H1 (cell line): Measurements from ENCODE around the gene CYP2C19. TPM values are rescaled to one million over a fixed set of nuclear protein-coding genes. Genes with fewer than 3 reads are reported as not detected.

Source experiments
- CTCF ChIA-PET: fragments of 300-600 bp; sonication (Branson Sonifier 250); formaldehyde crosslinking; loops from one replicate; lab custom pipeline; 2021; ENCODE audit not compliant: partially characterized antibody; lab: Charles Lee
- POLR2A ChIA-PET: fragments of 300-600 bp; sonication (Branson Sonifier 250); formaldehyde crosslinking; loops from one replicate; lab custom pipeline; 2021; ENCODE audit warnings: inconsistent platforms; ENCODE audit not compliant: partially characterized antibody; lab: Charles Lee
- DNase-seq, 2 experiments: peaks; one replicate each; pipeline versions ENCODE4 v3.0.0 to v3.0.0-alpha.2; 2010 to 2022; ENCODE audit warnings: low spot score in 2 of 2, low read depth in 1 of 2, mixed read lengths in 1 of 2
- FAIRE-seq: peaks from 2 replicates; lab custom pipeline; 2011; peaks lifted over from hg19 to GRCh38; lab: Jason Lieb, UNC
- H2AFZ ChIP-seq: 2 replicates; pipeline ENCODE4 v1.8.1; 2012; ENCODE audit warnings: low read length, inconsistent platforms
- H2AK5ac ChIP-seq: 2 replicates; pipeline ENCODE4 v1.6.1; 2013; ENCODE audit warnings: low read depth, low read length
- H2BK120ac ChIP-seq: replicated peaks from 2 replicates; pipeline ENCODE3; 2013; ENCODE audit warnings: low read depth, low read length, inconsistent platforms
- H2BK12ac ChIP-seq: 2 replicates; pipeline ENCODE4 v1.6.1; 2013; ENCODE audit warnings: low read depth, low read length
- H2BK15ac ChIP-seq: 2 replicates; pipeline ENCODE4 v1.6.1; 2013; ENCODE audit warnings: low read length
- H2BK20ac ChIP-seq: 2 replicates; pipeline ENCODE4 v1.6.1; 2013; ENCODE audit warnings: low read length
- H2BK5ac ChIP-seq: 2 replicates; pipeline ENCODE4 v1.6.1; 2013; ENCODE audit warnings: low read depth, low read length
- H3K14ac ChIP-seq: 2 replicates; pipeline ENCODE4 v1.6.1; 2013; ENCODE audit warnings: inconsistent platforms; ENCODE audit not compliant: insufficient read length
- H3K18ac ChIP-seq: 2 replicates; pipeline ENCODE4 v1.6.1; 2013; ENCODE audit warnings: low read length; ENCODE audit errors: extremely low read depth
- H3K23ac ChIP-seq: 2 replicates; pipeline ENCODE4 v1.6.1; 2013; ENCODE audit warnings: inconsistent platforms; ENCODE audit not compliant: insufficient read length
- H3K23me2 ChIP-seq: 2 replicates; pipeline ENCODE4 v1.6.1; 2013; ENCODE audit warnings: low read depth, low read length
- H3K27ac ChIP-seq: 2 replicates; pipeline ENCODE4 v1.6.1; 2011; ENCODE audit warnings: low read depth, low read length, inconsistent platforms
- H3K27me3 ChIP-seq, 4 experiments: replicated peaks in 1 of 4; 1 replicate in 1 of 4; 2 replicates in 3 of 4; pipeline versions ENCODE4 v1.6.1 to v1.8.1; 2011 to 2013; ENCODE audit warnings: low read length in 3 of 4, mild to moderate bottlenecking in 3 of 4, inconsistent platforms in 2 of 4, mixed read lengths in 2 of 4, moderate library complexity in 1 of 4; ENCODE audit not compliant: control insufficient read depth in 3 of 4, insufficient read depth in 3 of 4; ENCODE audit errors: extremely low read depth in 1 of 4
- H3K36me3 ChIP-seq, 4 experiments: 2 replicates each; pipeline versions ENCODE4 v1.6.1 to v1.8.1; 2011 to 2013; ENCODE audit warnings: mild to moderate bottlenecking in 4 of 4, low read length in 3 of 4, moderate library complexity in 2 of 4, control low read depth in 1 of 4, inconsistent platforms in 1 of 4; ENCODE audit not compliant: insufficient read depth in 4 of 4, control insufficient read depth in 2 of 4
- H3K4ac ChIP-seq: replicated peaks from 2 replicates; pipeline ENCODE3; 2013; ENCODE audit warnings: low read length, low read depth, mixed read lengths, inconsistent platforms; ENCODE audit not compliant: insufficient read length
- H3K4me1 ChIP-seq, 4 experiments: replicated peaks in 1 of 4; 1 replicate in 1 of 4; 2 replicates in 3 of 4; pipeline versions ENCODE4 v1.6.1 to v1.8.1; 2011 to 2013; ENCODE audit warnings: low read length in 3 of 4, inconsistent platforms in 2 of 4, mixed read lengths in 1 of 4; ENCODE audit not compliant: insufficient read depth in 4 of 4, control insufficient read depth in 3 of 4
- H3K4me2 ChIP-seq, 2 experiments: 2 replicates each; pipeline versions ENCODE4 v1.6.1 to v1.8.1; 2011 to 2013; ENCODE audit warnings: low read depth in 2 of 2, low read length in 2 of 2, control low read depth in 1 of 2, inconsistent platforms in 1 of 2, mild to moderate bottlenecking in 1 of 2; ENCODE audit not compliant: insufficient read depth in 1 of 2
- H3K4me3 ChIP-seq, 4 experiments: fragments of 200-600, 300-600 bp in 1 of 4; sonication (generic), shearing (Covaris generic), sonication (Bioruptor Twin) in 1 of 4; 2 replicates each; pipeline versions ENCODE4 v1.5.1 to v1.8.1; 2011 to 2016; ENCODE audit warnings: low read length in 4 of 4, low read depth in 3 of 4, control low read depth in 2 of 4, inconsistent platforms in 2 of 4, mild to moderate bottlenecking in 2 of 4, mixed read lengths in 1 of 4, moderate library complexity in 1 of 4; ENCODE audit not compliant: insufficient read depth in 2 of 4; ENCODE audit errors: extremely low read depth in 1 of 4
- H3K56ac ChIP-seq: replicated peaks from 2 replicates; pipeline ENCODE3; 2013; ENCODE audit warnings: low read depth, mild to moderate bottlenecking, mixed read lengths, low read length, inconsistent platforms; ENCODE audit not compliant: insufficient read length
- H3K79me1 ChIP-seq: 2 replicates; pipeline ENCODE4 v1.6.1; 2013; ENCODE audit warnings: low read depth, low read length, control low read depth
- H3K79me2 ChIP-seq, 2 experiments: 2 replicates each; pipeline versions ENCODE4 v1.6.1 to v1.8.1; 2012 to 2013; ENCODE audit warnings: low read length in 2 of 2, mild to moderate bottlenecking in 2 of 2, inconsistent platforms in 1 of 2; ENCODE audit not compliant: insufficient read depth in 2 of 2, control insufficient read depth in 1 of 2
- H3K9ac ChIP-seq, 4 experiments: replicated peaks in 1 of 4; 1 replicate in 1 of 4; 2 replicates in 3 of 4; pipeline versions ENCODE4 v1.6.1 to v1.8.1; 2011 to 2013; ENCODE audit warnings: low read depth in 3 of 4, low read length in 3 of 4, control low read depth in 2 of 4, mild to moderate bottlenecking in 2 of 4, moderate library complexity in 2 of 4, inconsistent platforms in 1 of 4; ENCODE audit errors: extremely low read depth in 1 of 4
- H3K9me3 ChIP-seq, 2 experiments: 2 replicates each; pipeline versions ENCODE4 v1.6.1 to v1.8.1; 2012 to 2013; ENCODE audit warnings: mild to moderate bottlenecking in 2 of 2, moderate library complexity in 2 of 2, control low read depth in 1 of 2, inconsistent platforms in 1 of 2, low read depth in 1 of 2, low read length in 1 of 2, mixed read lengths in 1 of 2; ENCODE audit not compliant: insufficient read depth in 2 of 2
- H4K20me1 ChIP-seq, 2 experiments: replicated peaks in 1 of 2; 2 replicates each; pipeline versions ENCODE3 to v1.8.1; 2011 to 2013; ENCODE audit warnings: inconsistent platforms in 2 of 2, low read length in 2 of 2, mild to moderate bottlenecking in 1 of 2; ENCODE audit not compliant: insufficient read depth in 2 of 2, control insufficient read depth in 1 of 2
- H4K5ac ChIP-seq: 2 replicates; pipeline ENCODE4 v1.6.1; 2013; ENCODE audit warnings: low read length, low read depth, mixed read lengths, inconsistent platforms; ENCODE audit not compliant: insufficient read length
- H4K8ac ChIP-seq: 2 replicates; pipeline ENCODE4 v1.8.0; 2013; ENCODE audit warnings: mild to moderate bottlenecking, moderate library complexity, low read length, inconsistent platforms; ENCODE audit not compliant: insufficient read depth; ENCODE audit errors: extremely low read depth
- H4K91ac ChIP-seq: replicated peaks from 2 replicates; pipeline ENCODE3; 2013; ENCODE audit warnings: low read length, mixed read lengths, inconsistent platforms; ENCODE audit not compliant: insufficient read length
- BCL11A ChIP-seq, 2 experiments: IDR thresholded peaks; one replicate each; pipeline ENCODE4 v1.6.1; 2011; ENCODE audit warnings: low read depth in 2 of 2, low read length in 2 of 2, mild to moderate bottlenecking in 2 of 2
- CREB1 ChIP-seq: IDR thresholded peaks from 2 replicates; pipeline ENCODE4 v1.6.1; 2012; ENCODE audit warnings: inconsistent platforms
- CTBP2 ChIP-seq: IDR thresholded peaks from 2 replicates; pipeline ENCODE4 v1.7.0; 2011; ENCODE audit warnings: borderline replicate concordance, mild to moderate bottlenecking, moderate library complexity, mixed read lengths, low read length; ENCODE audit not compliant: insufficient read depth, insufficient read length
- FOSL1 ChIP-seq: IDR thresholded peaks from 2 replicates; pipeline ENCODE4 v1.6.1; 2011; ENCODE audit warnings: mild to moderate bottlenecking, low read depth, low read length, moderate library complexity; ENCODE audit not compliant: insufficient read depth
- GTF2F1 ChIP-seq: IDR thresholded peaks from 2 replicates; pipeline ENCODE4 v1.6.1; 2012; ENCODE audit warnings: low read depth, low read length, improper control_type of control experiment, borderline replicate concordance
- HDAC6 ChIP-seq: IDR thresholded peaks from one replicate; pipeline ENCODE4 v1.7.1; 2012; ENCODE audit warnings: low read depth, mild to moderate bottlenecking, inconsistent platforms, low read length, moderate library complexity
- JUND ChIP-seq: IDR thresholded peaks from 2 replicates; pipeline ENCODE4 v1.6.1; 2011; ENCODE audit warnings: mild to moderate bottlenecking, improper control_type of control experiment, low read length
- KDM5A ChIP-seq: fragments of 200-600 bp; IDR thresholded peaks from 2 replicates; pipeline ENCODE4 v1.7.1; 2012; ENCODE audit warnings: mild to moderate bottlenecking, low read length, inconsistent platforms, mixed read lengths
- PHF8 ChIP-seq: fragments of 200-600 bp; sonication (generic); conservative IDR thresholded peaks from 2 replicates; pipeline ENCODE4 v1.7.1; 2012; ENCODE audit warnings: low read depth, mild to moderate bottlenecking, inconsistent platforms, low read length, moderate library complexity
- RBBP5 ChIP-seq: IDR thresholded peaks from 2 replicates; pipeline ENCODE4 v1.7.1; 2012; ENCODE audit warnings: low read depth, mild to moderate bottlenecking, inconsistent platforms, low read length, moderate library complexity, borderline replicate concordance
- RFX5 ChIP-seq: IDR thresholded peaks from 2 replicates; pipeline ENCODE4 v1.6.1; 2011; ENCODE audit warnings: low read depth, low read length, improper control_type of control experiment, borderline replicate concordance
- RNF2 ChIP-seq: fragments of 200-900, 300-1000 bp; sonication (generic); IDR thresholded peaks from 2 replicates; pipeline ENCODE4 v1.7.1; 2016; ENCODE audit warnings: borderline replicate concordance, low read depth, mild to moderate bottlenecking, antibody characterized with exemption, low read length; ENCODE audit not compliant: poor library complexity, severe bottlenecking; ENCODE audit errors: missing control alignments
- RXRA ChIP-seq: IDR thresholded peaks from 2 replicates; pipeline ENCODE4 v1.6.1; 2011; ENCODE audit warnings: low read depth, mild to moderate bottlenecking, low read length, moderate library complexity; ENCODE audit not compliant: insufficient read depth
- SIRT6 ChIP-seq: IDR thresholded peaks from one replicate; pipeline ENCODE4 v1.7.1; 2012; ENCODE audit warnings: low read length, inconsistent platforms
- SIX5 ChIP-seq: IDR thresholded peaks from 2 replicates; pipeline ENCODE4 v1.6.1; 2011; ENCODE audit warnings: mild to moderate bottlenecking, low read depth, low read length
- TBP ChIP-seq: IDR thresholded peaks from 2 replicates; pipeline ENCODE4 v1.6.1; 2011; ENCODE audit warnings: low read depth, low read length, improper control_type of control experiment
- TEAD4 ChIP-seq: IDR thresholded peaks from 2 replicates; pipeline ENCODE4 v1.6.1; 2012; ENCODE audit warnings: low read depth, low read length, inconsistent platforms, mixed read lengths
- polyA plus RNA-seq, 7 experiments: library from polyadenylated mRNA; depleted of rRNA in 3 of 7; stranded (reverse) in 5 of 7; unstranded in 2 of 7; fragments of >200 nt in 5 of 7; fragments of 200-250 nt in 2 of 7; gene quantifications; 1 replicate in 5 of 7; 2 replicates in 1 of 7; 4 replicates in 1 of 7; pipeline versions ENCODE4 v1.2.1 to v1.2.3, GENCODE V29; 2011 to 2013; ENCODE audit warnings: missing spikeins in 2 of 7, mixed read lengths in 2 of 7
- total RNA-seq: library from RNA; stranded (reverse); fragmentation: NEBNext Ultra II Directional; extraction: Animal tissue kit (Norgen Biotek cat#: 25700); gene quantifications from 2 replicates; pipeline ENCODE4 v1.2.1, GENCODE V29; 2021

CYP2C19 gene
- total and polyA plus RNA-seq, 2 of the 8 experiments (the other 6 are each of a cell fraction or from before 2014, with no cell fraction given): not detected

DNA sequence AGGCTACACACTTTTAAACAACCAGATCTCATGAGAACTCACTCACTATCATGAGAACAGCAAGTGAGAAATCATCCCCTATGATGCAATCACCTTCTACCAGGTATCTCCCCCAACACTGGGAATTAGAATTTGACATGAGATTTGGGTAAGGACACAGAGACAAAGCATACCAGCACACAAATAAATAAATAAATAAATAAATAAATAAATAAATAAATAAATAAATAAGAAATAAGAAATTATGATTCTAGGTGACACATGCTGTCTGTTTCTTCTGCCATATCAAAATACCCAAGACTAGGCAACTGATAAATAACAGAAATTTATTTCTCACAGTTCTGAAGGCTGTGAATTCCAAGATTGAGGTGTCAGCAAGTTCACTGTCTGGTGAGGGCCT, 88.8 kb downstream of the CYP2C19 start:
- no peak overlapping the region for H4K8ac ChIP-seq
- no peak overlapping the region for H3K56ac ChIP-seq
- no peaks in the 10 kb centered on the region for H3K4me1 ChIP-seq
- no peak overlapping the region for H3K4ac ChIP-seq
- no peak overlapping the region for H3K14ac ChIP-seq
- no peak overlapping the region for H3K18ac ChIP-seq
- no peaks in the 10 kb centered on the region for H3K27me3 ChIP-seq
- H3K4me2 ChIP-seq: no peak overlapping the region
- H3K4me3 ChIP-seq: no peak overlapping the region
- FAIRE-seq: no peak
- H2BK5ac ChIP-seq: no peak overlapping the region
- no peak overlapping the region for H2BK12ac ChIP-seq
- no peak overlapping the region for H3K23ac ChIP-seq
- H2BK120ac ChIP-seq: no peak overlapping the region
- no peak for DNase-seq
- no peaks in the 10 kb centered on the region for H3K9me3 ChIP-seq
- H3K23me2 ChIP-seq: no peaks in the 10 kb centered on the region
- H3K27ac ChIP-seq: no peak overlapping the region
- H2BK15ac ChIP-seq: no peak overlapping the region
- ChIA-PET POLR2A (no interaction called here), CTCF (no interaction called here)
- no peak overlapping the region for H4K5ac ChIP-seq
- H3K79me1 ChIP-seq: no peaks in the 10 kb centered on the region
- no peak overlapping the region for H4K91ac ChIP-seq
- H4K20me1 ChIP-seq: no peaks in the 10 kb centered on the region
- no peak overlapping the region for H3K9ac ChIP-seq
- H2AFZ ChIP-seq: no peak overlapping the region
- no peak overlapping the region for H2BK20ac ChIP-seq
- H2AK5ac ChIP-seq: no peak overlapping the region
- no peaks in the 10 kb centered on the region for H3K79me2 ChIP-seq
- H3K36me3 ChIP-seq: no peaks in the 10 kb centered on the region
- TF ChIP-seq TBP (no peak), JUND (no peak), GTF2F1 (no peak), CTBP2 (no peak), RBBP5 (no peak), RNF2 (no peak), RFX5 (no peak), BCL11A (IDR thresholded peaks at IDR 0.05; ENCODE audit: low read depth in 2 of 2, low read length in 2 of 2) (no peak), HDAC6 (no peak), PHF8 (no peak), TEAD4 (no peak), RXRA (no peak), SIRT6 (no peak), KDM5A (no peak), CREB1 (no peak), FOSL1 (no peak), SIX5 (no peak)
